ENCODE results near the gene UBR2.

Gene UBR2

GRCh38 chr6:42735976-42736375, 172.1 kb downstream of the UBR2 start:
- DNase-seq: no peak

GRCh38 chr6:42740725-42741124, 176.9 kb downstream of the UBR2 start:
- DNase-seq: no peak

GRCh38 chr6:42742116-42742894, 178.5 kb downstream of the UBR2 start:
- DNase-seq: no peak
